Activated CD4-positive, alpha-beta T cell treated with anti-CD3 and anti-CD28 coated beads, Interleukin-2, amount 50 U/mL, for 1 hour (primary cell): ENCODE measurements around the gene PPP1R2.
A peak's percentile ranks its signal among the peaks of the same experiment; 100 is the strongest.

ENCODE experiments used
- DNase-seq: peaks from one replicate; pipeline ENCODE4 v3.0.0-alpha.2; 2020

PPP1R2 gene

GRCh38 chr3:195563317-195563716 is 20.2 kb upstream of the PPP1R2 start:
- no peak for DNase-seq

GRCh38 chr3:195559723-195560409 is 16.7 kb upstream of the PPP1R2 start:
- DNase-seq, result no peak

GRCh38 chr3:195558602-195559001 is 15.5 kb upstream of the PPP1R2 start:
- peak; percentile 23 for DNase-seq

GRCh38 chr3:195557322-195557721 is 14.2 kb upstream of the PPP1R2 start:
- DNase-seq, result no peak

- DNase-seq, result peak; percentile 30
Measured at GRCh38 chr3:195556390-195556789, 13.3 kb upstream of the PPP1R2 start.

GRCh38 chr3:195555110-195555509 is 12.0 kb upstream of the PPP1R2 start:
- no peak for DNase-seq

GRCh38 chr3:195554458-195554857 is 11.3 kb upstream of the PPP1R2 start:
- no peak for DNase-seq

GRCh38 chr3:195553268-195553667 is 10.1 kb upstream of the PPP1R2 start:
- DNase-seq, result no peak

GRCh38 chr3:195551381-195551978 is 8.4 kb upstream of the PPP1R2 start:
- no peak for DNase-seq

GRCh38 chr3:195550723-195551122 is 7.6 kb upstream of the PPP1R2 start:
- DNase-seq, result no peak

GRCh38 chr3:195549931-195550519 is 6.9 kb upstream of the PPP1R2 start:
- peak; percentile 74 for DNase-seq

- DNase-seq, result no peak
Measured at GRCh38 chr3:195548987-195549386, 5.9 kb upstream of the PPP1R2 start.

- DNase-seq, result no peak
Measured at GRCh38 chr3:195548501-195548900, 5.4 kb upstream of the PPP1R2 start.

- no peak for DNase-seq
Measured at GRCh38 chr3:195548006-195548405, 4.9 kb upstream of the PPP1R2 start.

- peak; percentile 23 for DNase-seq
Measured at GRCh38 chr3:195546130-195546560, 3.0 kb upstream of the PPP1R2 start.

- no peak for DNase-seq
Measured at GRCh38 chr3:195544634-195545033, 1.5 kb upstream of the PPP1R2 start.

- DNase-seq, result no peak
Measured at GRCh38 chr3:195544230-195544536, 1.1 kb upstream of the PPP1R2 start.

- DNase-seq, result no peak
Measured at GRCh38 chr3:195543500-195544229, 540 bp upstream of the PPP1R2 start.

- no peak for DNase-seq
Measured at GRCh38 chr3:195542316-195542697, 818 bp downstream of the PPP1R2 start.

- DNase-seq, result no peak
Measured at GRCh38 chr3:195540511-195540910, 2.6 kb downstream of the PPP1R2 start.

- DNase-seq, result no peak
Measured at GRCh38 chr3:195540027-195540426, 3.1 kb downstream of the PPP1R2 start.

GRCh38 chr3:195539479-195539878 is 3.6 kb downstream of the PPP1R2 start:
- DNase-seq, result no peak

GRCh38 chr3:195537995-195538394 is 5.1 kb downstream of the PPP1R2 start:
- DNase-seq, result peak; percentile 36

- DNase-seq, result no peak
Measured at GRCh38 chr3:195535293-195535692, 7.8 kb downstream of the PPP1R2 start.
